GM12878 (cell line): ENCODE results near the gene CHD9.

Experiments used
- TAF1 ChIP-seq: IDR thresholded peaks from 2 replicates; pipeline ENCODE4 v1.6.1; 2011; ENCODE audit warnings: mild to moderate bottlenecking, low read depth, low read length, borderline replicate concordance
- TF ChIP-seq, protein P1 (sequence below): fragments of 150-350 bp; IDR thresholded peaks from 2 replicates; pipeline ENCODE4 v1.6.1; 2016; ENCODE audit warnings: low read depth, low read length

DNA sequence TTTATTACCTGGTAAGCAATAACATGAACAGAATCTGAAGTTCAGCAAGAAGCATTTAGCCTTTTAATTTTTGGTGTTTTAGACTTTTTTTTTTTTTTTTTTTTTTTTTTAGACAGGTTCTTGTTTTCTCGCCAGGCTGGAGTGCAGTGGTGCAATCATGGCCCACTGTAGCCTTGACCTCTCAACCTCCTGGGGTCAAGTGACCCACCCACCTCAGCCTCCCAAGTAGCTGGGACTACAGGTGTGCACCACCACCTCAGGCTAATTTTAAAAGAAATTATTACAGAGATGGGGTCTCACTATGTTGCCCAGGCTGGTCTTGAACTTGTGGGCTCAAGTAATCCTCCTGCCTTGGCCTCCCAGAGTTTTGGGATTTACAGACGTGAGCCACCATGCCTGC lies 206.5 kb downstream of the CHD9 start:
- TF ChIP-seq, protein P1, sequence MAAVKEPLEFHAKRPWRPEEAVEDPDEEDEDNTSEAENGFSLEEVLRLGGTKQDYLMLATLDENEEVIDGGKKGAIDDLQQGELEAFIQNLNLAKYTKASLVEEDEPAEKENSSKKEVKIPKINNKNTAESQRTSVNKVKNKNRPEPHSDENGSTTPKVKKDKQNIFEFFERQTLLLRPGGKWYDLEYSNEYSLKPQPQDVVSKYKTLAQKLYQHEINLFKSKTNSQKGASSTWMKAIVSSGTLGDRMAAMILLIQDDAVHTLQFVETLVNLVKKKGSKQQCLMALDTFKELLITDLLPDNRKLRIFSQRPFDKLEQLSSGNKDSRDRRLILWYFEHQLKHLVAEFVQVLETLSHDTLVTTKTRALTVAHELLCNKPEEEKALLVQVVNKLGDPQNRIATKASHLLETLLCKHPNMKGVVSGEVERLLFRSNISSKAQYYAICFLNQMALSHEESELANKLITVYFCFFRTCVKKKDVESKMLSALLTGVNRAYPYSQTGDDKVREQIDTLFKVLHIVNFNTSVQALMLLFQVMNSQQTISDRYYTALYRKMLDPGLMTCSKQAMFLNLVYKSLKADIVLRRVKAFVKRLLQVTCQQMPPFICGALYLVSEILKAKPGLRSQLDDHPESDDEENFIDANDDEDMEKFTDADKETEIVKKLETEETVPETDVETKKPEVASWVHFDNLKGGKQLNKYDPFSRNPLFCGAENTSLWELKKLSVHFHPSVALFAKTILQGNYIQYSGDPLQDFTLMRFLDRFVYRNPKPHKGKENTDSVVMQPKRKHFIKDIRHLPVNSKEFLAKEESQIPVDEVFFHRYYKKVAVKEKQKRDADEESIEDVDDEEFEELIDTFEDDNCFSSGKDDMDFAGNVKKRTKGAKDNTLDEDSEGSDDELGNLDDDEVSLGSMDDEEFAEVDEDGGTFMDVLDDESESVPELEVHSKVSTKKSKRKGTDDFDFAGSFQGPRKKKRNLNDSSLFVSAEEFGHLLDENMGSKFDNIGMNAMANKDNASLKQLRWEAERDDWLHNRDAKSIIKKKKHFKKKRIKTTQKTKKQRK, result no peak
- TF ChIP-seq TAF1, result no peak
